Immature natural killer cell (primary cell): ENCODE data around the gene HIVEP3. TPM values are rescaled to one million over a fixed set of nuclear protein-coding genes. Genes with fewer than 3 reads are reported as not detected.

Source experiments
- DNase-seq, 3 donors: peaks; one replicate each; pipeline ENCODE4 v3.0.0; 2022; ENCODE audit warnings: mixed read lengths in 1 of 3
- H3K27ac Mint-ChIP-seq, 6 donors: one replicate each; pipeline ENCODE4 v1.8.0; 2020; ENCODE audit warnings: mixed read lengths in 6 of 6, mild to moderate bottlenecking in 5 of 6, inconsistent platforms in 4 of 6, moderate library complexity in 3 of 6
- H3K27me3 Mint-ChIP-seq, 3 donors: one replicate each; pipeline ENCODE4 v1.8.0; 2020 to 2021; ENCODE audit warnings: low read depth in 3 of 3, mild to moderate bottlenecking in 3 of 3, mixed read lengths in 3 of 3, moderate library complexity in 3 of 3, inconsistent platforms in 1 of 3
- H3K36me3 Mint-ChIP-seq, 3 donors: one replicate each; pipeline ENCODE4 v1.8.0; 2020; ENCODE audit warnings: mixed read lengths in 3 of 3, inconsistent platforms in 2 of 3, mild to moderate bottlenecking in 2 of 3
- H3K4me1 Mint-ChIP-seq, 2 donors: one replicate each; pipeline ENCODE4 v1.8.0; 2020; ENCODE audit warnings: inconsistent platforms in 2 of 2, mild to moderate bottlenecking in 2 of 2, mixed read lengths in 2 of 2, moderate library complexity in 1 of 2
- H3K4me3 Mint-ChIP-seq, 5 donors: one replicate each; pipeline ENCODE4 v1.8.0; 2020; ENCODE audit warnings: mild to moderate bottlenecking in 5 of 5, mixed read lengths in 5 of 5, inconsistent platforms in 3 of 5, moderate library complexity in 3 of 5
- H3K9me3 Mint-ChIP-seq, 6 donors: one replicate each; pipeline ENCODE4 v1.8.0; 2020; ENCODE audit warnings: mild to moderate bottlenecking in 6 of 6, mixed read lengths in 6 of 6, inconsistent platforms in 4 of 6, moderate library complexity in 3 of 6
- polyA plus RNA-seq, 3 donors: library from polyadenylated mRNA; unstranded; fragments of 300-500 nt; fragmentation: Illumina TruSeq; gene quantifications; one replicate each; pipeline ENCODE4 v1.2.3, GENCODE V29; 2021

HIVEP3 gene
- polyA plus RNA-seq, 3 donors from 2014 or later = 9.8 to 24.1 (median 15.5) TPM

GRCh38 chr1:41803656-41804055 is 115.1 kb downstream of the HIVEP3 start:
- Mint-ChIP-seq H3K9me3 (no peaks in the 10 kb centered on the region), H3K4me1 (peaks cover 95 to 99% of the 10 kb centered on the region in 2 donors), H3K36me3 (peaks cover 0 to 8% (median 8%) of the 10 kb centered on the region in 3 donors), H3K27me3 (peaks cover 0 to 7% (median 0%) of the 10 kb centered on the region in 3 donors), H3K4me3 (peak overlapping the region; percentile 64 to 85 (median 82)), H3K27ac (peak overlapping the region; percentile 87 to 100 (median 95))
- DNase-seq = no peak

- peak overlapping the region; percentile 87 to 100 (median 95) for H3K27ac Mint-ChIP-seq
- DNase-seq = peak; percentile 72 to 76 (median 73)
- H3K4me3 Mint-ChIP-seq = peak overlapping the region; percentile 63 to 85 (median 82)
- peaks cover 0 to 7% (median 0%) of the 10 kb centered on the region in 3 donors for H3K27me3 Mint-ChIP-seq
- peaks cover 90 to 92% of the 10 kb centered on the region in 2 donors for H3K4me1 Mint-ChIP-seq
- no peaks in the 10 kb centered on the region for H3K9me3 Mint-ChIP-seq
- H3K36me3 Mint-ChIP-seq = peaks cover 0 to 8% (median 8%) of the 10 kb centered on the region in 3 donors
These were observed 115.9 kb downstream of the HIVEP3 start for GRCh38 chr1:41802532-41803501.

GRCh38 chr1:41800311-41800829 is 118.4 kb downstream of the HIVEP3 start:
- H3K36me3 Mint-ChIP-seq = peaks cover 0 to 8% (median 8%) of the 10 kb centered on the region in 3 donors
- H3K27ac Mint-ChIP-seq = peak overlapping the region; percentile 42 to 100 (median 80)
- H3K9me3 Mint-ChIP-seq = no peaks in the 10 kb centered on the region
- peak overlapping the region in 3 of 5 donors; percentile 1 to 60 (median 12) for H3K4me3 Mint-ChIP-seq
- H3K4me1 Mint-ChIP-seq = peaks cover 65 to 68% of the 10 kb centered on the region in 2 donors
- no peak for DNase-seq
- peaks cover 0 to 5% (median 0%) of the 10 kb centered on the region in 3 donors for H3K27me3 Mint-ChIP-seq

GRCh38 chr1:41799723-41800122 is 119.0 kb downstream of the HIVEP3 start:
- peaks cover 0 to 8% (median 8%) of the 10 kb centered on the region in 3 donors for H3K36me3 Mint-ChIP-seq
- peaks cover 59 to 61% of the 10 kb centered on the region in 2 donors for H3K4me1 Mint-ChIP-seq
- DNase-seq = no peak
- no peaks in the 10 kb centered on the region for H3K9me3 Mint-ChIP-seq
- H3K4me3 Mint-ChIP-seq = peak overlapping the region in 2 of 5 donors; percentile 18 to 42
- H3K27me3 Mint-ChIP-seq = peaks cover 0 to 7% (median 0%) of the 10 kb centered on the region in 3 donors
- H3K27ac Mint-ChIP-seq = peak overlapping the region; percentile 3 to 100 (median 64)

- H3K27me3 Mint-ChIP-seq = peaks cover 0 to 7% (median 0%) of the 10 kb centered on the region in 3 donors
- DNase-seq = no peak
- H3K36me3 Mint-ChIP-seq = peaks cover 0 to 8% (median 8%) of the 10 kb centered on the region in 3 donors
- peak overlapping the region in 2 of 5 donors; percentile 18 to 38 for H3K4me3 Mint-ChIP-seq
- peak overlapping the region in 5 of 6 donors; percentile 3 to 100 (median 62) for H3K27ac Mint-ChIP-seq
- peaks cover 54 to 56% of the 10 kb centered on the region in 2 donors for H3K4me1 Mint-ChIP-seq
- no peaks in the 10 kb centered on the region for H3K9me3 Mint-ChIP-seq
These were observed 119.5 kb downstream of the HIVEP3 start for GRCh38 chr1:41799205-41799604.

GRCh38 chr1:41795205-41795762 is 123.4 kb downstream of the HIVEP3 start:
- Mint-ChIP-seq H3K27ac (no peak overlapping the region), H3K4me1 (peaks cover 44 to 49% of the 10 kb centered on the region in 2 donors), H3K36me3 (peaks cover 0 to 8% (median 8%) of the 10 kb centered on the region in 3 donors), H3K4me3 (no peak overlapping the region), H3K9me3 (no peaks in the 10 kb centered on the region), H3K27me3 (peaks cover 0 to 5% (median 0%) of the 10 kb centered on the region in 3 donors)
- DNase-seq = no peak

- peaks cover 42 to 46% of the 10 kb centered on the region in 2 donors for H3K4me1 Mint-ChIP-seq
- H3K4me3 Mint-ChIP-seq = no peak overlapping the region
- peaks cover 0 to 5% (median 0%) of the 10 kb centered on the region in 3 donors for H3K27me3 Mint-ChIP-seq
- no peaks in the 10 kb centered on the region for H3K9me3 Mint-ChIP-seq
- H3K36me3 Mint-ChIP-seq = peaks cover 0 to 3% (median 3%) of the 10 kb centered on the region in 3 donors
- DNase-seq = no peak
- H3K27ac Mint-ChIP-seq = no peak overlapping the region
These were observed 124.7 kb downstream of the HIVEP3 start for GRCh38 chr1:41794031-41794430.

GRCh38 chr1:41792485-41792770 is 126.3 kb downstream of the HIVEP3 start:
- no peaks in the 10 kb centered on the region for H3K36me3 Mint-ChIP-seq
- peaks cover 0 to 5% (median 0%) of the 10 kb centered on the region in 3 donors for H3K27me3 Mint-ChIP-seq
- H3K9me3 Mint-ChIP-seq = no peaks in the 10 kb centered on the region
- H3K27ac Mint-ChIP-seq = peak overlapping the region; percentile 46 to 75 (median 55)
- no peak for DNase-seq
- peaks cover 40 to 41% of the 10 kb centered on the region in 2 donors for H3K4me1 Mint-ChIP-seq
- H3K4me3 Mint-ChIP-seq = peak overlapping the region; percentile 40 to 83 (median 67)

GRCh38 chr1:41791667-41792484 is 126.8 kb downstream of the HIVEP3 start:
- peaks cover 0 to 5% (median 0%) of the 10 kb centered on the region in 3 donors for H3K27me3 Mint-ChIP-seq
- peaks cover 40 to 41% of the 10 kb centered on the region in 2 donors for H3K4me1 Mint-ChIP-seq
- no peaks in the 10 kb centered on the region for H3K9me3 Mint-ChIP-seq
- peak overlapping the region; percentile 40 to 83 (median 67) for H3K4me3 Mint-ChIP-seq
- H3K36me3 Mint-ChIP-seq = no peaks in the 10 kb centered on the region
- H3K27ac Mint-ChIP-seq = peak overlapping the region; percentile 54 to 84 (median 70)
- no peak for DNase-seq

- peak overlapping the region in 3 of 5 donors; percentile 11 to 78 (median 67) for H3K4me3 Mint-ChIP-seq
- H3K27ac Mint-ChIP-seq = peak overlapping the region in 5 of 6 donors; percentile 16 to 77 (median 58)
- H3K4me1 Mint-ChIP-seq = peaks cover 40 to 41% of the 10 kb centered on the region in 2 donors
- DNase-seq = no peak
- H3K9me3 Mint-ChIP-seq = no peaks in the 10 kb centered on the region
- no peaks in the 10 kb centered on the region for H3K36me3 Mint-ChIP-seq
- peaks cover 0 to 5% (median 0%) of the 10 kb centered on the region in 3 donors for H3K27me3 Mint-ChIP-seq
These were observed 128.4 kb downstream of the HIVEP3 start for GRCh38 chr1:41790351-41790750.

GRCh38 chr1:41789661-41790330 is 128.9 kb downstream of the HIVEP3 start:
- H3K36me3 Mint-ChIP-seq = no peaks in the 10 kb centered on the region
- H3K4me1 Mint-ChIP-seq = peaks cover 40 to 47% of the 10 kb centered on the region in 2 donors
- no peak for DNase-seq
- no peaks in the 10 kb centered on the region for H3K9me3 Mint-ChIP-seq
- H3K27me3 Mint-ChIP-seq = peaks cover 0 to 2% (median 0%) of the 10 kb centered on the region in 3 donors
- peak overlapping the region in 2 of 5 donors; percentile 0 to 19 for H3K4me3 Mint-ChIP-seq
- peak overlapping the region in 3 of 6 donors; percentile 9 to 58 (median 37) for H3K27ac Mint-ChIP-seq

- Mint-ChIP-seq H3K36me3 (no peaks in the 10 kb centered on the region), H3K4me3 (no peak overlapping the region), H3K27ac (no peak overlapping the region), H3K27me3 (peaks cover 0 to 2% (median 0%) of the 10 kb centered on the region in 3 donors), H3K4me1 (peaks cover 49 to 60% of the 10 kb centered on the region in 2 donors), H3K9me3 (no peaks in the 10 kb centered on the region)
- DNase-seq = no peak
These were observed 130.3 kb downstream of the HIVEP3 start for GRCh38 chr1:41788427-41788826.
